ENCODE measurements around the gene LAMA1. TPM values are rescaled to one million over a fixed set of nuclear protein-coding genes. Genes with fewer than 3 reads are reported as not detected.

The LAMA1 gene
- total RNA-seq, 1 experiment from 2014 or later = not detected

GRCh38 chr18:6997808-6998207 is 119.8 kb downstream of the LAMA1 start:
- no peaks in the 10 kb centered on the region for H3K9me3 ChIP-seq (ENCODE audit: low read length)
- DNase-seq = peak; percentile 7
- H3K4me3 ChIP-seq (ENCODE audit: low read length) = no peak overlapping the region
- ChIA-PET POLR2A (ENCODE audit: unreplicated experiment) (no interaction called here), CTCF (interaction anchor here (1.0 kb wide), 1 partner anchor 78 kb away, joined by 3 read pairs; no protein-coding TSS in a partner anchor)
- no peak for ATAC-seq
- no peak overlapping the region for H3K4me2 ChIP-seq (ENCODE audit: low read length)
- no peak overlapping the region for H3K9ac ChIP-seq (ENCODE audit: low read length)
- no peak overlapping the region for H3K27ac ChIP-seq (ENCODE audit: low read length)
- H3K27me3 ChIP-seq (ENCODE audit: low read length) = 0 out of 2 replicates have a peak, but pooled peaks cover 9% of the 10 kb centered on the region
- no peaks in the 10 kb centered on the region for H3K36me3 ChIP-seq (ENCODE audit: low read depth, low read length)
- intact Hi-C loops (cut with micrococcal nuclease) = no loop called here
- H3K79me2 ChIP-seq (ENCODE audit: low read length) = no peaks in the 10 kb centered on the region
- no TSS peak for BruUV-seq (replicated peaks)
- H4K20me1 ChIP-seq (ENCODE audit: low read length) = no peaks in the 10 kb centered on the region
- no peaks in the 10 kb centered on the region; the same call in 1 of the 2 replicates for H3K4me1 ChIP-seq (ENCODE audit: insufficient read depth, low read length)
- H3F3A ChIP-seq (ENCODE audit: low read length, unreplicated experiment) = no peaks in the 10 kb centered on the region
- TF ChIP-seq EZH2phosphoT487 (IDR thresholded peaks at IDR 0.05; ENCODE audit: borderline replicate concordance, low read length) = no peak
- TF ChIP-seq EZH2 (IDR thresholded peaks at IDR 0.05; ENCODE audit: low read length, unreplicated experiment) = no peak
- TF ChIP-seq CTCF (conservative IDR thresholded peaks at IDR 0.05; ENCODE audit: low read depth, low read length) = no peak
- no peaks in the 10 kb centered on the region for H3K9me2 ChIP-seq (replicated peaks; ENCODE audit: low read length)
- no peak overlapping the region for H2AFZ ChIP-seq (ENCODE audit: low read length)

GRCh38 chr18:6994771-6995430 is 122.7 kb downstream of the LAMA1 start:
- intact Hi-C loops (cut with micrococcal nuclease) = no loop called here
- ATAC-seq (peak; percentile 73), DNase-seq (peak; percentile 79)
- peak overlapping the region; percentile 69 for H3K4me2 ChIP-seq (ENCODE audit: low read length)
- H3K27ac ChIP-seq (ENCODE audit: low read length) = peak overlapping the region; percentile 16; the same call in 1 of the 2 replicates
- TF ChIP-seq EZH2phosphoT487 (IDR thresholded peaks at IDR 0.05; ENCODE audit: borderline replicate concordance, low read length) (no peak), CTCF (conservative IDR thresholded peaks at IDR 0.05; ENCODE audit: low read depth, low read length) (no peak), EZH2 (IDR thresholded peaks at IDR 0.05; ENCODE audit: low read length, unreplicated experiment) (no peak)
- no peaks in the 10 kb centered on the region for H3K79me2 ChIP-seq (ENCODE audit: low read length)
- no peaks in the 10 kb centered on the region for H3F3A ChIP-seq (ENCODE audit: low read length, unreplicated experiment)
- no peaks in the 10 kb centered on the region for H3K9me2 ChIP-seq (replicated peaks; ENCODE audit: low read length)
- H4K20me1 ChIP-seq (ENCODE audit: low read length) = no peaks in the 10 kb centered on the region
- POLR2A ChIA-PET (ENCODE audit: unreplicated experiment) = interaction anchor here (0.7 kb wide), 1 partner anchor 1066 kb away, joined by 4 read pairs; no protein-coding TSS in a partner anchor
- no peaks in the 10 kb centered on the region for H3K36me3 ChIP-seq (ENCODE audit: low read depth, low read length)
- peak overlapping the region; percentile 48 for H3K4me3 ChIP-seq (ENCODE audit: low read length)
- H3K9ac ChIP-seq (ENCODE audit: low read length) = no peak overlapping the region
- peaks cover 18% of the 10 kb centered on the region for H3K27me3 ChIP-seq (ENCODE audit: low read length)
- no peaks in the 10 kb centered on the region; the same call in 1 of the 2 replicates for H3K4me1 ChIP-seq (ENCODE audit: insufficient read depth, low read length)
- BruUV-seq (replicated peaks) = no TSS peak
- H3K9me3 ChIP-seq (ENCODE audit: low read length) = no peaks in the 10 kb centered on the region
- CTCF ChIA-PET = interaction anchor here (0.5 to 0.7 kb wide), 2 partner anchors 34 to 1537 kb away, joined by 3 to 4 read pairs; no protein-coding TSS in a partner anchor
- H2AFZ ChIP-seq (ENCODE audit: low read length) = peak overlapping the region; percentile 33
